Measurements from ENCODE around the gene CDYL2.

DNA sequence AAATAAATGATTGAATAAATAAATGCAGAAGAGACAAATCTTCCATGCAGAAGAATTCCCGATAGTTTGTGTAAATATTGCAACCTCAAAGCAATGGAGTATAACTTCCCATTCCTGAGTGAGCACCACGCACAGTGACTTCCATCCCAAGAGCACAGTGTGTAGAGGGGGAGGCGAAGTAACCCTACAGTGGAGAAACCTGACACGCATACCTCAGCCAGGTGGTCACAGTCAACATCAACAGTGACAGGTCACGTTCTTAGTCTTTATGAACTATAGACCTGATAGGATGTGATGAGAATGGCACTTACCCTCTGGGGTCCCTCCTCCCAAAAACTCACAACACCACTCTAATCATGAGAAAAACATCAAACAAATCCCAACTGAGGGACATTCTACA is 152.0 kb downstream of the CDYL2 start:
- TF ChIP-seq, protein P1, sequence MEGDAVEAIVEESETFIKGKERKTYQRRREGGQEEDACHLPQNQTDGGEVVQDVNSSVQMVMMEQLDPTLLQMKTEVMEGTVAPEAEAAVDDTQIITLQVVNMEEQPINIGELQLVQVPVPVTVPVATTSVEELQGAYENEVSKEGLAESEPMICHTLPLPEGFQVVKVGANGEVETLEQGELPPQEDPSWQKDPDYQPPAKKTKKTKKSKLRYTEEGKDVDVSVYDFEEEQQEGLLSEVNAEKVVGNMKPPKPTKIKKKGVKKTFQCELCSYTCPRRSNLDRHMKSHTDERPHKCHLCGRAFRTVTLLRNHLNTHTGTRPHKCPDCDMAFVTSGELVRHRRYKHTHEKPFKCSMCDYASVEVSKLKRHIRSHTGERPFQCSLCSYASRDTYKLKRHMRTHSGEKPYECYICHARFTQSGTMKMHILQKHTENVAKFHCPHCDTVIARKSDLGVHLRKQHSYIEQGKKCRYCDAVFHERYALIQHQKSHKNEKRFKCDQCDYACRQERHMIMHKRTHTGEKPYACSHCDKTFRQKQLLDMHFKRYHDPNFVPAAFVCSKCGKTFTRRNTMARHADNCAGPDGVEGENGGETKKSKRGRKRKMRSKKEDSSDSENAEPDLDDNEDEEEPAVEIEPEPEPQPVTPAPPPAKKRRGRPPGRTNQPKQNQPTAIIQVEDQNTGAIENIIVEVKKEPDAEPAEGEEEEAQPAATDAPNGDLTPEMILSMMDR (IDR thresholded peaks at IDR 0.05; ENCODE audit: low read depth, low read length), result no peak
- no peak for TF ChIP-seq EZH2phosphoT487 (IDR thresholded peaks at IDR 0.05; ENCODE audit: low read depth)
